Myocyte (in vitro differentiated cells): Measurements from ENCODE around the gene NRP1. TPM values are rescaled to one million over a fixed set of nuclear protein-coding genes. Genes with fewer than 3 reads are reported as not detected.

Source experiments
- DNase-seq: peaks from one replicate; pipeline ENCODE4 v3.0.0-alpha.2; 2012; ENCODE audit warnings: low read depth
- total RNA-seq: library from RNA; depleted of rRNA; stranded (reverse); fragments of >200 nt; gene quantifications from 2 replicates; pipeline ENCODE4 v1.2.3, GENCODE V29; 2014

NRP1 gene
- total RNA-seq, 1 donor from 2014 or later = 28.2 TPM

DNA sequence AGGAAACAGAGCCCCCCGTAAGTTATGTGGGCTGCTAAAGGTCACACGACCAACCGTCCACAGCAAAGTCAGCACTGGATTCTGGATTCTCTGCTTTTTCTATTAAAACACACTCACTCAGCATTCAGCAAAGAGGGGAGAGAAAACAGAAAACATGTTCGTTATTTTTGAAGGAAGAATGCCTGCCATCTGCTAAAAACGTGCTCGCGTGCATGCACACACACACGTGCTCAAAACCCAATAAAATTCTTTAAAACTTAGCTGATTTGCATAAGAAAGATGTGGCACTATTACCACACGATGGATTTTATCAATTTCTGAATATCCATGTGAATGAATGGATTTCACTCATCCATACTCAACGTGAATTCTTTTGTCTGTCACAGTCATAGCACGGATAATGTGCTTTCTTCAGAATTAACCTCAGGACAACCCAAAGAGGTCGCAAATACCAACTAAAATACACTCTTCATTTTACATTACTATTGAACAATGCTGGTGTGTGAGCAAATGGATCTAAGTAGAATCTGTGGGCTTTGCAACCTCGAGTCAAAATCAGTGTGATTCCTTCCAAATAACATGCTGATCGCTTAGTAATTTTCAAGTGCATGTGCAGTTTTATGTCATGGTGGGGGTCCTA lies 40.8 kb downstream of the NRP1 start:
- no peak for DNase-seq

DNA sequence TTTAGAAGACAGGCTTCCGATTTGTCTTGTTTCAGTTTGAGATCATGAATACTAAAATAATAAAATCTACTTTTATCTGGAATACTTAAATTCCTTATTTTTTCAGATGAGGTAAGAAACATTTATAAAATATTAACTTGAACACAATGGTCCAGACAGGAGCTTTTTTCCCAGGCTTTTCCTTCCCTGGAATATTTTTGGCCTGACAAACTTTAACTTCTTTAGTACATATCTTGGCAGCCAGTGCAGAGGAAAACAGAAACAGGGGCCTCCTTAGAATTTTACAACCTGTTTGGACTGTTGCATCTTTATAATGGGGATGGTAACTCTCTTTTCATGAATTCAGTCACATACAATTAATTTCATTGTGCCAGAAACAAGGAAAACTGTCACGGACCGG lies 41.4 kb downstream of the NRP1 start:
- no peak for DNase-seq

DNA sequence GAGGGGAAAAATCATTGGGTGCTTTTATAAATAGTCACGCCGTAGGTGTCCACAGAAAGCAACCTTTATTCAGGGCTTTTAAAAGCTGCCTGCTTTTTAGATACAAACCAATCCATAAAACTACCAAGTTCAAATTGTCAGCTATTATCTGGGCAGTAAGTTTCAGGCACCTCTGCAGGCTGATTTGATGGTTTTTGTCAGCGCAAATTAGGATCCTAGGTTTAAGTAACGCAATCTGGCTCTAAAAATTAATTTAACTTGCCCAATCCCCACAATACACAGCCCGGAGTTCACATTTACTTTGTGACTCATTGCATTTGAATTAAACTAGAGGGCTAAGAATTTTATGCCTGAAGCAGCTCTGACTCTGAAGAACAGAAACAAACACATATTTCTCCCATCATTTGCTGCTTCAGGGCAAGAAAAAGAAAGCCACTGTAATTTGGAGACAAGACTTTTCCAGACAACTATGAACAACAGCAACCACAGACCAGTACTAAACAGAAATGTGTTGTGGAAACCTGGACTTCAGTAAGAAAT lies 43.3 kb downstream of the NRP1 start:
- peak; percentile 58 for DNase-seq

DNA sequence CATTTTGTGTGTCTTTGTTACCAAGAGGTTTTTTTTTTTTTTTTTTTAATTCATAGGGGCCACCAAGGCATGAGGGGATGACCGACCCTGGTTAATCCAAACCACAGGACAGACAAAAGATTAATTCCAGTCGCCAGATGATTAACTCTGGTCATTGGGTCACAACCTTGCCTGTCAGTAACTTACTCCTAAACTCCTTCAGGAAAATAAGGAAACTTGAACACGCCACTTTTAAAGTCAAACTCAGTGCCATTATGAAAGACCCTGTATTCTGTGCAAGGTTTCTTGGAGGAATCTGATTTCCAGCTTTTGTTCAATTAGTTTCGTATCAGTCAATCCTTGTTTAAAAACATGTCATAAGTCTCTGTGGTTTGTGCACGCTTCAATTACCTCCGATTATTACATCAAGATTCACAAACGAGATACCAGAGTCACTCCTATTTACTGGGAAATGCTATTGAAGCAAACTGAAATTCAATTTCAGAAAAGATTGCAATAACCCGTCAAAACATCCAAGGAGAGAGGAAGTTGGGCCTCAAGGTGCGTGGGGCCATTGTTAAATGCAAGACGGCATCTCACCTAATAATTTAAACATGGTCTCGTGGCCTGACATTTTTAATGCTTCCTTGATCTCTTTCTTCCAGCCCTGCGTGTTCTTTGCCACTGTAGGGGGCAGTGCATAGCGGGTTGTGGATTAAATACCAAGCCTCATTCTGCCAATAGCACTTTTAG lies 44.0 kb downstream of the NRP1 start:
- no peak for DNase-seq

DNA sequence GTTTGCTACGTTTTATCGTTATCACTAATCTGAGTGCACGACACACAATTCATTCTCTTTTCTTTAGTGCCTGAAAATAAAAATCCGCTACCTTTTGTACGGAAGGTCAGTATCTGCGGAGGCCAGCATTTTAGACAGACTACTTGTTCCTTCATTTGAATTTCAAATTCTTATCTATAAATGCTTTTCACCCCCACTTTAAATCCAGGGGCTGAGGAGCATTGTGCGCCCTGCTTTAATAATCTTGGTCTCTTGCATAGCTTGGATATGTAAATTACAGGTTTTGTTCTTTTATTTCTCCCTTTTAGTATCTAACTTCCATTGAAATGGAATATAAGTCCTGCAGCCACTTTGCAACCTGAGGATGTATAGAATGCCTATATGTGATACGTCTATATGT lies 44.7 kb downstream of the NRP1 start:
- DNase-seq = no peak

DNA sequence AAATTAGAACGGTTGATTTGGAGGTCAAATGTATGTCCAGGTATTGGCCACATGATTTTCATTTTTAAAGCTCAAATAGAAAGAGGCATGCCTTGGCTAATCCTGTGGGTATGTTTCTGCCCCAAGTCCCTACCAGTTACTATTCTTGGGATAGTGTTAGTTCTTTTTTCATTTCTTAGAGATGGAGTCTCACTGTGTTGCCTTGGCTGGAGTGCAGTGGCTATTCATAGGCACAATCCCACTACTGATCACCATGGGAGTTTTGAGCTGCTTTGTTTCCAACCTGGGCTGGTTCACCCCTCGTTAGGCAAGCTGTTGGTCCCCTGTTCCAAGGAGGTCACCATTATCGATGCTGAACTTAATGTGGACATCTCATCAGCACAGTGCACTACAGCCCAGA lies 46.3 kb downstream of the NRP1 start:
- DNase-seq = no peak

DNA sequence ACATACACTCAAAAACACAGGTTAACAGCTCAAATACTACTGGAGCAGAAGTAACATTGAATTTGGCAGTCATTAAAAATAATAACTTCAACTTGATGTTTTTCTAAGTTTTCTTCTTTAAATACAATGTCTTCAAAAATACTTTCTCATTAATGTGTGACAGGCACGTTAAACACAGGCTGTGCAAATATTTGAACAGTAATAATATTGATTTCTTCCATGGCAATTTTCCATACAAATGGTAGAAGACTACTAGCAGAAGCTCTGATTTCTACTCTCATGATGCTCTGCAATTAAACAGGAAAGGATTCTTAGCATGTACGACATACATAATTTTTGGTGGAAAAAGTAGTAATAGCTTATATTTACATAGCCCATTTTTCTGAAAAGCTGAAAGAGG lies 47.4 kb downstream of the NRP1 start:
- DNase-seq = no peak

DNA sequence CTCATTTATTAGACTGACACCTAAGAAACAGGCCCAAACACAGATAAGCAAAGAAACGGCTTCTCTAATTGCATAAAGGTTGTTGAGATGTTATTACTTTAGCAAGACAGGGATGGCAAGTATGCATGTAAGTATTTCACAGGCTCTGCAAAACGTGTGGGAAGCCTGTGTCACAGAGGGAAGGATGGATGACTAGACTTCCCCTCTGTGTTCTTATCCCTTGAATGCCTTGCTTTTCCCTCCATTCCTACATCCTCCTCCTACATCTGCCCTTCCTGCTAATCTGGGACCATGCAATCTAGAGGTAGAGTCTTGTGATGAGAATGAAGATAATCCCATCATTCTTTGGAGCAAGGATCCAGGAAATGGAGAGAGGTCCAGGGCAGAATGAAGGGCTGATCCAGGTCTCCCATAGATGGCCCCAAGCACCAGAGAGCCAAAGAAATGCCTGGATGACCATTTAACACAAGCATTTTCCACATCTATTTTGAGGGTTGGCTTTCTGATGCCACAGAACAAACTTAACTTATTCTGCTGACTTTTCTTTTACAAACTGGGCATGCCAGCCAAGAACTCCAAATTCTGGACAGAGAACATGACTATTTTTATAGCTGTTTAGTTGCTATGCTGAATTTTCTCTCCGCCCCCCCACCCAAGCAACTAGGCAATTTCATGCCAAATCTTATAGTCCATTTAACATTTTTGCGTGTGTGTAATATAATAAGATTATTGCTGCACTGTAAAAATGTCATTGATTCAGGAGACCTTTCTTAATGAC lies 48.1 kb downstream of the NRP1 start:
- peak; percentile 49 for DNase-seq

DNA sequence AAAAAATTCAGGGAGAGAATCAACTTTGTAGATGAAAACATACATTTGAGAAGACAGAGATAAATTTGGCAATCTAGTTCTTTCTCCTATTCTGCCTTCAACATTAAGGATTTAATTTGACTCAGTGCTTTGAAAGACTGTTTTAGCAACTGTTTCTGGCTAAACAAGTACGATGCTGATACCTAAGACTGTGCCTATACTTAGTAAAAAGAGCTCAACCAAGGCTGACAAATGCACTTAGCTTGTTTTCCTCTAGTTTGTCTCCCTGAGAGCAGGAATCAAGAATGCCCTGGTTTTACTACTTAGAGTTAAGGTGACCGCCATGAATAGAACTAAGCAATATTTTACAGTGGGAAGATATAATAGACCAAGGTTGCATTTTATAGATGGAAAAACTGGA lies 49.5 kb downstream of the NRP1 start:
- no peak for DNase-seq

DNA sequence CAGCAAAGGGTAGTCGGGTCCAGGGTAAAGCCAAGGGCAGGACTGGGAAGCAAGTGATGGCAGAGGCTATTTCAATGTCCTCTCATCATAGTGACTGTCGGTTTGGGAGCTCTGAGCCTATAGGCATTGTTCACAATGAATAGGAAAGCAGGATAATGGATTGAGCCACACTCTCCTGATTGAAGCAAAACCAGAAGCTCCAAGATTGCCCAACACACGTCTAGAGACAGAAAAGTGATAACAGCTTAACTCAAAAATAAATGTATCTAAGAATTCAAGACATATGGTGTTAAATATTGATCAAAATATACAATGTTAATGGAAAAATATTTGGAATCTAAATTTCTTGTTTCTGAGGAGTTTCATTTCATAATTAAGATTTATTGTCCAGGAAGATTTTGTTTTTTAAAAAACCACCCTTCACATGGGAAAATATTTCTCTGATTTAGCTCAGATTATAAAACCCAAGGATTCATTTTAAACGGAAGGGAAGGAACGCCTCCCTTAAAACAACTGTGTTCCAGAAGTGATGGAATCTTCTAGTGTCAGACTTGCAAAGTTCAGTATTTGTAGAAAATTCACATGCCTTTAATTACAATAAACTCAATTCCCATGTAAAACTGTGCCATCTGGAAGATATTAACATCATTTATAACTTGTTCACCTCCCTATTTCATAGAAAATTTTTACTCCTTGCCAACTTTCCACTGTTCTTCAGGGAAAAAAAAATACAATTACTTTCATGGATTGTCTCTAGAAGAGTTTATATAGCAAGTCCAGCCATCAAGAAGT lies 54.5 kb downstream of the NRP1 start:
- no peak for DNase-seq

DNA sequence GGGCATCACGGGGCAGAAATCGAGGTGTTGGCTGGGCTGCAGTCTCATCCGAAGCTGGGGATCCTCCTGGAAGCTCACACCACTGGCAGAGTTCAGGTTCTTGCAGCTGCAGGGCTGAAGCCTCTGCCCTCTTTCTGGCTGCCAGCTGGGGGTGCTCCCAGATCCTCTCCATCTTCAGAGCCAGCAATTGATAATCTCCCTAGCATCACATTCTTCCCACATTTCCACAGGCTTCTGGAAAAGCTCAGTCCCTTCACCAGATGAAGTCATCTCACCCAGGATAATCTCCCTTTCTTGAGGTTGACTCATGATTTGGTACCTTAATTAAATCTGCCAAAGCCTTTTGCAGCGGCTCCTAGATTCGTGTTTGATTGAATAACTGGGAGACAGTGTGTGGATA lies 55.2 kb downstream of the NRP1 start:
- no peak for DNase-seq

DNA sequence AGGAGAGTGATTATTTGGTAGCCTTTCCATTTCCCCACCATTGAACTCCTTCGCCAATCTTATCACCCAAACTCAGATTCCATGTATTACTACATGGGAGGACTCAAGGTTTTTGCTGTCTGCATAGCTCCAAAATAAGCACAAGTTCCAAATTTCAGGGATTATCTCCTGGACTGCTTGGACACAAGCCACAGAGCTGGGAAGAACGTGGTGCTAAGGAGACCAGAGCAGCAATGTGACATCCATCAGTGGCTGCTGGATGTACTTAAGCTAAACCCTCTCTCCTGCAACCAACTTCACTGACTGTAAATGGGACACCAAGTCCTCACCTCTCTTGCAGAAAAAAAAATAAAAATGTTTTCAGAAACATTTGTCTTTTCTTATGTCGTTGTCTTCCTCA lies 56.3 kb downstream of the NRP1 start:
- no peak for DNase-seq

DNA sequence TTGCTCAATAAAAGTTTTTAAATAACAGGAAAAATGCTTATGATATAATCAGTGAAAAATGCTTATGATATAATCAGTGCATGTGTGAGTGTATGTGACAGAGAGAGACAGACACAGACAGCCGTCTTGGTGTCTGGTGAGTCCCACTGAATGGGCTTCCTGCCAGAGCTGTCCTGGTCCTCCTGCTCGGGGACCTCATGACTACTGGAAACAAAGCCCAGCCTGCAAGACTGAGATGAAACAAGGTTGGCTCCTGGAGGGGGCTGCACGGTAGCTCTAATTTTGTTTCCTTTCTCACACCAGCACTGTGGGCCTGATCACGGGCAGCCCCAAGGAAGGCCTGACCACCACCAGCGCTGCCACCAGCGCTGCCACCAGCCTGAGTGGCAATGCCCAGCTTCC lies 57.3 kb downstream of the NRP1 start:
- DNase-seq = peak; percentile 91

DNA sequence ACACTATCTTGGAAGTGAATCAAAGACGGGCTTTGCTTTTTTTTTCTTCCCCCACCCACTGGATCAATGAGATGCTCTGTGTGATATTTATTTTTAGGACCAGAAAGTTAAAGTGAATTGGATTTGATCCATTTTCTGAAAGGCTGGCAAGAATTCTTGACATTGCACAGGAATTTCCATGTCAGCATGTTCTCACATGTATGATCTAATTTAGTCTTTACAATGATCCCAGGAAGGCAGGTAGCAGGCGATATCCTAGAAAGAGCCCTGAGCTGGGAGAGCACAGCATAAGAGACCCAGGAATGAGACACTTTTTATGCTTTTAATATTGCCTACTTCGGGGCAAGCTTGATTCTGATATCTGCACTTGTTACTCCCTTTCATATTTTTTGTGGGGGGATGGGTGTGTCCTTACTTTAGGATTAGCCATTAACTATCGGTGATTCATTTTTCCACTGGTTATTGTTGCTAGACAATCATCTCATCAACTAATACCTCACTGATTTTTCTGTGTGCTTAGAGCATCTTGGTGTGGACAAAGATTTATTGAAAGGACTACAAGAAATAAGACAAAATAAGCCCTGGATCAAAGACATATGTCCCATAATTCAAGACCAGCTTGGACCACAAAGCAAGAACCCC lies 58.1 kb downstream of the NRP1 start:
- no peak for DNase-seq

DNA sequence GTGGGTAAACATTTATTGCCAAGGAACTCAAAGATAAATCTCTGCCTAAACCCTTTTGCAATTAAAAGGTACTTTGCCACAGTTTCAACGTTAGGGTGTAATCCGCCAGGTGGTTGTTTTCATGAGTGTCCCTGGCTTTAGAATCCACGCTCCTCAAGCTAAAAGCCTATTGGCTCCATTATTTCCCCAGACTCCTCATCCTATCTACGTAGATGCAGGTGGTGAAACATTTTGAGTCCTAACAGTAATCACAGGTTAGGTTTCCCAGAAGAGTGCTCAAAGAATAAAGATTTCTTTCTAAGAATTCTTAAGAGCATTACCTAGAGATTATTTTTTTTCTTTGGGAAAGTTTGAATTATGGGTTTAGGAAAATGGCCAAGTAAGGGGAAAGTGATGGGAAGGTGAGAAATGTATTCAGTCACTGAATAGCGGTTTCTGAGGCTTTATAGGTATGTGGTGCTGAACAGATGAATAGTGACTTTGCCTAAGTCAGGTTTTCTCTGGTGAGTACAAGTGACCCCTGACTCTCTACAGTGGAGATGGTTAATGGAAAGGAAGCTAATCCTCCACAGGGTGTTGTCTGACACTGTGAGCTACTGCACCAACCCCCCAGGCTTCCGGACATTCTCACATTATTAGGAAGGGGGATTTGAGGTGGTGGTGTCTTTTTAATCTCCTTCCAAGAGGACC lies 60.2 kb downstream of the NRP1 start:
- no peak for DNase-seq

DNA sequence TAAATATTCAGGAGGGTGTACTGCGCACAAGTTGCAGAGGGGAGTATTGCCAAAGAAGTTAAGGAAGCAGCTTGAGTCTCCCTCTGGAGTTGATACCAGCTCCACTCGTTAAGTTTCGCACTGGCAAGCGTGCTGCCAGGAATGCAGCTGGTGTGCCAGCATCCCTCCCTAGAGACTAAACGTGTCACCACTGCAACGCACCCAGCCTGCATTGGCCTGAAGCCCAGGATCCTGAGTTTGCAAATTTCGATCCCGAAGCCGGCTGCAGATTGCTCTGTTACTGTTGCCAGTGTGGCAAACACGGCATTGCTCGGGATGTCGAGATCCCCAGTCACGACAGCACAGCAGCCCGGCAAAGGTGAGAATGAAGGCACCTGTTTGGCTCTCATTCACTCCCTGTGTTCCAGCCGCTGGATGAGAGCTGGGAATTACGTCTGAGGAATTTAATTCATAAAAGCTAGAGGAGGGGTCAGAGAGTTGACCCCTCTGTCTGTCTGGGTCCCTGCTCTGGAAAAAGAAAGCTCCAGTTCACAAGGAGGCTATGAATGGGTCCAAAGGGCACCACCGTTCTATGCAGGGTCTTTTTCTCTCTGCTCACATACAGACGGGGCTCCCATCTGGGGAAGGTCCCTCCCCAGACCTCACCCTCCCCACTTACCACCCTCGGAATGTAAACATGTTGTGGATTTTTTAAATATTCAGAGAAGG lies 61.0 kb downstream of the NRP1 start:
- peak; percentile 97 for DNase-seq

DNA sequence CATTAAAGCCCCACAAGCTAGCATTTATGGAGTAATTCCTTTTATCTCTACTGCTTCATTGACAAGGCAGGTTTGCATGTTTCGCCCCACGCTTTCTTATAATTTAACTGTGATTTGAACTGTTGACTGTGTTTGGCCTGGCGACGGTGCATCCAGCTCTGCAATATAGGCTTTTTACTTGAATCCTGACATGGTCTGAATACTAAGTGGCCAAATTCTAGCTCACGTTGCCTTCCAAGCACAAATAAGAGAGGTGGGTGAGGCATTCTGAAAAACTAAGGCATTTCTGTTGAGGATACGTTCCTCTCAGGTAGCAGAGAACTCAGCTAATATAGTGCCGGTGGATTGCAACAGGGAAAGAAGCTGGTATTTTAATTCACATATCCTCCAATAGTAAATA lies 61.8 kb downstream of the NRP1 start:
- DNase-seq = no peak

DNA sequence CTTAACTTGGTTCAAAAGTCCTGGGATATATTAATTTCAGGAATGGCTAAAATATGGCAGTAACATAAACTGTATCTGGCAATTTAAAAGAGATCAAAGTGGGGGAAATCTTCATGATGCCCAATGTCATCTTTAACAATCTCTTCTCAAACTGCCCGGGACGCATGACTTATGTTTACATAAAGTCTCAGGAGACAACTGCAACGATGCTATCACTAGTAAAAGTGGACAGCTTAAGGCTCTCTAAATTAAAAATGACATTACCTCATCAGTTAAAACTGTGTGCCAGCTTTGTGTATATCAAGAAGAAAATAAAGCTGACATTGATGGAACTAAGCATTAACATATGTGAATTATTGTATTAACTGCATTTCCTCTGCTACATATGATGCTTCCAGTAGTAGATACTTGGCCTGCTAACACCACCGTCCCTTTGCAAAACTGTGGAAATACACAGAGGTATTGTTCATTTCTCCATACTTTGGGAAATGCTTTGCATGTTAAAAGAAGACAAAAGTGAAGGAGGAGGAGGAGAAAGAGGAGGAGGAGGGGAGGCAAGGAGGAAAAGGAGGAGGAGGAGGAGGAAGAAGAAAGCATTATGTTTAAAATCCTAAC lies 62.4 kb downstream of the NRP1 start:
- DNase-seq = no peak

DNA sequence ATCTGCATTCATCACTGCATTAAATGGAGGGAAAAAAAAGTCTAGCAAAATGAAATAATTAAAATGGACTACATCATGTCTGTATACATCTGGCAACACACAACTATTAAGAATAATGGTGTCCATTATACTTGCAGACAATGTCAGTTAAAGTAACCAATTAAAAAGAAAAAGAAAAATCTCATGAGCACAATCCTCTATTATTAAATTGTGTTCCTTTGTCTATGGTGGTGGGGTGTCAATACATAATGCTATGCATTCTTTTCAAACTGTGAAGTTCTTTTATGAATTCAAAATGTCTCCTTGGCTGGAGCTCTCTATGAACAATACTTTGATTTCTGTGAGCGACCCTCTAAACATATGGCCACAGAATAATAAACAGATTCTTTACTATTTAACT lies 63.5 kb downstream of the NRP1 start:
- DNase-seq = no peak
